Cardiac fibroblast (primary cell): ENCODE data around the gene SPON2.

Experiments
- DNase-seq, 2 donors: peaks; one replicate each; pipeline versions ENCODE4 v3.0.0 to v3.0.0-alpha.2; 2010; ENCODE audit warnings: low read depth in 2 of 2
- H3K4me3 ChIP-seq, 2 donors: replicated peaks in 1 of 2; 1 replicate in 1 of 2; 2 replicates in 1 of 2; pipeline ENCODE4 v1.5.1; 2011; ENCODE audit warnings: low read depth in 2 of 2, low read length in 2 of 2, mild to moderate bottlenecking in 2 of 2, moderate library complexity in 1 of 2
- CTCF ChIP-seq: IDR thresholded peaks from one replicate; pipeline ENCODE4 v1.5.1; 2011; ENCODE audit warnings: low read depth, mild to moderate bottlenecking, low read length, inconsistent platforms

Gene SPON2

GRCh38 chr4:1194010-1194900 is 21.9 kb upstream of the SPON2 start:
- peak in 1 of 2 donors; percentile 52 for DNase-seq
- H3K4me3 ChIP-seq, result peak overlapping the region in 1 of 2 donors; percentile 30
- peak; percentile 14 for TF ChIP-seq CTCF

GRCh38 chr4:1193206-1194009 is 21.0 kb upstream of the SPON2 start:
- no peak overlapping the region for H3K4me3 ChIP-seq
- no peak for DNase-seq
- no peak for TF ChIP-seq CTCF

GRCh38 chr4:1192493-1193205 is 20.3 kb upstream of the SPON2 start:
- H3K4me3 ChIP-seq, result peak overlapping the region in 1 of 2 donors; percentile 2
- DNase-seq, result no peak
- TF ChIP-seq CTCF, result no peak

- no peak overlapping the region for H3K4me3 ChIP-seq
- DNase-seq, result peak; percentile 95 to 97
- no peak for TF ChIP-seq CTCF
These were observed 19.7 kb upstream of the SPON2 start for GRCh38 chr4:1192091-1192492.

GRCh38 chr4:1191621-1192020 is 19.2 kb upstream of the SPON2 start:
- DNase-seq, result no peak
- TF ChIP-seq CTCF, result no peak
- H3K4me3 ChIP-seq, result no peak overlapping the region

GRCh38 chr4:1187182-1187581 is 14.8 kb upstream of the SPON2 start:
- no peak overlapping the region for H3K4me3 ChIP-seq
- DNase-seq, result no peak
- TF ChIP-seq CTCF, result no peak
